Measurements from ENCODE around the gene MAP3K3.
"Not testable (repeated sequence)": the region's sequence is repeated elsewhere in the genome, so short reads cannot be mapped to it uniquely, and the experiment has no call there.

The MAP3K3 gene

GRCh38 chr17:63703556-63704258, 81.5 kb downstream of the MAP3K3 start:
- no peak overlapping the region for H3K4me3 ChIP-seq (ENCODE audit: low read depth, low read length)

- H3K4me3 ChIP-seq (ENCODE audit: low read depth, low read length) = no peak overlapping the region
These were observed 82.0 kb downstream of the MAP3K3 start for GRCh38 chr17:63704259-63704576.

- H3K4me3 ChIP-seq (ENCODE audit: low read depth, low read length) = no peak overlapping the region
These were observed 82.6 kb downstream of the MAP3K3 start for GRCh38 chr17:63704836-63705235.

DNA sequence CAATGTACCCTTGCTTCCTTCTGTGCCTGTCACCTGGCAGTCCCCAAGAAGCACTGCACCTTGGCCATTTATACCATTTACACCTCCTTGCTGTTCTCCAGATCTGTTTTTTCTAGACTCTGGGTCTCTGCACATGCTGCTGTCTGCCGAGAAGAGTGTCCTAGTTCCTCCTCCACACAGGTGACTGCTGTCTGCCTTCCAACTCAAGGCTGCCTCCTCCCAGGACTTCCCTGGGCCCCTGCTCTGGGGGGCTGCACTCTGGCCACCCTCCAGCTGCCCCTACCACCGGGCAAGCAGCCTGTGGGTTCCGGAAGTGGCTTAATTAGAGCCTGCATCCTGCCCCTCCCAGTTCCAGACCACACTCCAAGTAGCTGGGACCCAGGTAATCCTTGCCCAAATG, 83.4 kb downstream of the MAP3K3 start:
- H3K4me3 ChIP-seq (ENCODE audit: low read depth, low read length) = no peak overlapping the region

DNA sequence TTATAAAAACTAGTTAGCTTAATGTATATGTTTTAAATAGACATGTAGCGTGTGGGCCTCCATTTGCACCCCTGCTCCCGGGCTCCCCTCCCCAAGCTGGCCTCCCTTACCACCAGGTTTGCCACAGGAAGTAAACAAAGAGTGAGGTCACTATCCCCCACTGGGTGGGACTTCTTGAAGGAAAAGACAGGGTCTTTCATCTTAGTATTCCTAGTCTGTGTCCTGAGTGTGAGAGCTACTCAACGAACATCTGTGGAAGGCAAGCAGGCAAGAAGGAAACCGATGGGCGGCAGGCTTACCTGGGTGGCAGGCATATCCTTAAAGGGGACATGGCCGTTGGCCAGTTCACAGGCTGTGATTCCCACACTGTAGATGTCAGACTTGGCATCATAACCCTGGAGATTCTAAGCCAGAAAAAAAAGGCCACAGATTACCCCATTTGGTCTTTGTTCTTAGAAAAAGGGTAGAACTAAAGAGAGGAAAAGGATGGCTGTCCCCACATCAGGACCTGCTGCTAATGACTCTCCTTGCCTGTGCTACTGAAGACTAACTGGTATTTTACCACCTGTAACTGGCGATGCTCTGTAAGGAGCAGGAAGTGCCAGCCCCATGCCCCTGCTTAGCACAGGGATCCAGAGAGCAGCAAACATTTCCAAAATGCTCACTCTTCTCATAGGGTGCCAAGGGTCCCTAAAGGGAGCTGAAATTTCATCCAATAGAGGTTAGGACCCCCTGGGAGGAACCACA, 84.3 kb downstream of the MAP3K3 start:
- H3K4me3 ChIP-seq (ENCODE audit: low read depth, low read length) = no peak overlapping the region

DNA sequence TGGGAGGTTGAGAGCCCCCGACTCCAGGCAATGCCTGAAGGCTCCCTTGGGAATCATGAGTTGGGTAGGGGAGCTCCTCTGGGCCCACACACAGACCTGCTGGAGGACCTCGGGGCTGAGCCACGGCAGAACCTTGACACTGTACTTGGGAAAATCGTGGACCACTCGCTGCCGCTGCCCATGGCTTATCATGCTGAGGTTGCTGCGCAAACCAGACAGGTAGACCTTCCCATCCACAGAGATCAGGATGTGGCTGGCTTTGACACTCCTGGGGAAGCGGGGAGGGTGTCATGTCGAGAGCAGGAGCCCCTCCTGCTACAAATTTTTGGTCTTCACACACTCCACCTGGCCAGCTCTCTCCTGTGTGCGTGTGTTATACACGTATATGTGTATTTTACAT, 84.9 kb downstream of the MAP3K3 start:
- H3K4me3 ChIP-seq (ENCODE audit: low read depth, low read length) = no peak overlapping the region

- no peak overlapping the region for H3K4me3 ChIP-seq (ENCODE audit: low read depth, low read length)
These were observed 86.9 kb downstream of the MAP3K3 start for GRCh38 chr17:63709110-63709509.

DNA sequence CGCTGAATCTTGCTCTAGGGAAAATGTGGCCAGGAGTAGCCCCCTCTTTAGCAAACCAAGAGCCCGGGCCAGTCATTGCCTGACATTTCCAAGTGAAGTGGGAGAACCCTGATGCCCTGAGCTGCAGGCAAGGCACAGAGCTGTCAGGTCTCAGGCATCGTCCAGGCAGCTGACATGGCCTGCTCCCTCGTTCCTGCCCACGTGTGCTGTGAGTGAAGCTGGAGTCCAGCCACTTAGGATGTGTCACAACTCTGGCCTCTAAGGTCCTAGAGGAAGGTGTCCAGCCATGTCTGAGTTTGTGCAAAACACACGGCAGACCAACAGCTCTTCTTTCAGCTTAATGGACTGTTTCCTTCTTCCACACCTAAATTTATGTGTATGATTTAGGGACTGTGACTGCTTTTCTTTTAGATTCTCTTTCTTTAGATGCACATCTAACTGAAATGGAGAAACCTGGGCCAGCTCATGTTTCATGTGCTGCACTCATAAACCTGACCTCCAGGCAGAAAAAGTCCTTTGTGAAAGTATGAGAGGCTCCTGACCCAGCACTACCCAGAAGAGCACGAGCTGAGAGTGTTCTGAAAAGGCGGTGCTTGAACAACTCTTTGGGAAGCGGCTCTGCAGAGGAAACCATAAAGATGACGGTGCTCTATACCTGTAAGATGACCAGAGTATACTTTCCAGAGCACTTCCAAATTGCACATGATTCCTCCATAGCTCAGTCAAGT, 92.5 kb downstream of the MAP3K3 start:
- no peak overlapping the region for H3K4me3 ChIP-seq (ENCODE audit: low read depth, low read length)

DNA sequence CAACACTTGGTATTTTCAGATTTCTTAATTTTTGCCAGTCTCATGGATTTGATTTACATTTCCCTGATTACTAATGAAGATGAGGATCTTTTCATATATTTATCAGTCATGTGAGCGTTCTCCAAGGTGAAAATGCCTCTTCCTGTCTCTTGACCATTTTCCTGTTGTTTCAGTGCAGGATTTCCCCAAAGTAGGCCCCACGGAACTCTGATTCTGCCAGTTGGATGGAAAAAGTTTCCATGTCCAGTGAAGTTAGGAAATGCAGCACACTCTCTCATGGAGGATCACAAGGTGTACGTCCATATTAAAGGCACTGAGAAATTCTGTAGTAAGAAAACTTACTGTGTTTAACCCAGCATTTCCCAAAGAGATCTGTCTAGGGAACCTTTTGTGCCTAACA, 94.2 kb downstream of the MAP3K3 start:
- H3K4me3 ChIP-seq (ENCODE audit: low read depth, low read length) = no peak overlapping the region

DNA sequence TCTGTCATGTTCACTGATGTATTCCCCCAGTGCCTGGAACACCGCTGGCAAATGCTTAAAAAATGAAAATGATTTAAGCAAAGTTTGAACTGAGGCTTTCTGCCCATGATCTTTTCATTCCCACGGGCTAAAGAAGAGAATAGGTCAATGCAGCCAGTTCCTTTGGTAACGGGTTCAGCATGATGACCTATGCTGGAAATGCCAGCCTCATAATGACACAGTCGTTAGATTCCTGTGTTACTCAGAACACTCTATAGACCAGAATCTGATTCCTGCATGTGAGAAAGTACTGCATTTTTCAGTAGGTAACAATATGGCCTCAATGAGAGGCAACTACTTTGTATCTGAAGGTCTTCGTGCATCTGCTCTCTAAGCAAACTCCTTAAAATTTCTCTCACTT, 96.8 kb downstream of the MAP3K3 start:
- no peak overlapping the region for H3K4me3 ChIP-seq (ENCODE audit: low read depth, low read length)

DNA sequence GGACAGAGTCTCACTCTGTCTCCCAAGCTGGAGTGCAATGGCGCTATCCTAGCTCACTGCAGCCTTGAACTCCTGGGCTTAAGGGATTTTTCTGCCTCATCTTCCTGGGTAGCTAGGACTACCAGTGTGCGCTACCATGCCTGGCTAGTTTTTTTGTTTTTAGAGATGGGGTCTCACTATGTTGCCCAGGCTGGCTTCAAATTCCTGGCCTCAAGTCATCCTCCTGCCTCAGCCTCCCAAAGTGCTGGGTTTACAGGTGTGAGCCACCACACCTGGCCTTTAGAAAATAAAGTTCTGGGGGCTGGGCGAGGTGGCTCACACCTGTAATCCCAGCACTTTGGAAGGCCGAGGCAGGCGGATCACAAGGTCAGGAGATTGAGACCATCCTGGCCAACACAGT, 98.0 kb downstream of the MAP3K3 start:
- not testable (repeated sequence) for H3K4me3 ChIP-seq (ENCODE audit: low read depth, low read length)

DNA sequence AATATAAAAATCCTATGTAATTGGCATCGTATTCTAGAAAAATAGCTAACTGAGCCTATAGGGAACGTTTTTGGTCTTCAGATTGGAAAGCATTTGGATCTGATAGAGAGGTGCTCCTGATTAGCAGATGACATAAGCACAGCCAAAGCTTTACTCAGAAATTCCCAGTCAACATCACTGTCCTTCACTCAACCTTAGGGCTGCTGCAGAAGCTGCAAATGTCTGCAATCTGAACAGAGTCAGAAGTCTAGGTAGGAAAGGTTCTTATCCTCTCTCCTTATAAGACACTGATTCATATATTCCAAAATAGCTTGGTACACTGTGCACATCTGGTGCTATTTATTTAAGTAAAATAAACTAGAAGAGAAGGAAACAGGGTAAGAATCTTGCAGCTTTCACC, 100.2 kb downstream of the MAP3K3 start:
- no peak overlapping the region for H3K4me3 ChIP-seq (ENCODE audit: low read depth, low read length)

DNA sequence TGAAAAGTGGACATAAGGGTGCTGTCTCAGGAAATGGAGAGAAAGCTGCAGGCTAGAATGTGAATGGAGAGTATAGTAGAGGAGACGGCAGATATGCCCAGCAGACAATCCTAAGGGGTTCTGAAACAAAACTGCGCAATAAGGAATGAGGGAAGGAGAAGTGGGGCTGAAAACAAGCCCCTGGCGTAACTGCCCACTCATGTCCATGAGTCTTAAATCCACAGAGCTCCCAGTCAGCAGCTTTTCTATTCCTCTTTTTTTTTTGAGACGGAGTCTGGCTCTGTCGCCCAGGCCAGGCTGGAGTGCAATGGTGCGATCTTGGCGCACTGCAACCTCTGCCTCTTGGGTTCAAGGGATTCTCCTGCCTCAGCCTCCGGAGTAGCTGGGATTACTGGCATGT, 113.5 kb downstream of the MAP3K3 start:
- no peak overlapping the region for H3K4me3 ChIP-seq (ENCODE audit: low read depth, low read length)

- H3K4me3 ChIP-seq (ENCODE audit: low read depth, low read length) = peak overlapping the region; percentile 80
These were observed 118.4 kb downstream of the MAP3K3 start for GRCh38 chr17:63740464-63741142.

DNA sequence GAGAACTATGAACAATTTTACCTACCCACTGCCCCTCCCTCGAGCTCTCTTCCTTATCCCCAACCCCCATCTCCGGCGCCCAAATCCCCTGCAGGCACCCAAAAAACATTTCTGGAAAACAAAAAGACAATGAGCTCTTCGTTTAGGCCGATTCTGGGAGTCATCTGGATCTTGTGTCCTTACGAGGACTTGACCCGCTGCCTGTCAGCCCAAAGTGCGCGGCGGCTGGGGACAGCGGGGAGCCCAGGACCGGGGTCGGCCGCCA, 118.9 kb downstream of the MAP3K3 start:
- peak overlapping the region; percentile 80 for H3K4me3 ChIP-seq (ENCODE audit: low read depth, low read length)

GRCh38 chr17:63741408-63742173, 119.4 kb downstream of the MAP3K3 start, which contains the start of gene STRADA:
TSS of gene STRADA (minus strand) at chr17:63741799. CDS start at chr17:63728369, 13,430 bp downstream.
- H3K4me3 ChIP-seq (ENCODE audit: low read depth, low read length) = peak within 1 kb of the TSS; percentile 80
